Body of pancreas (tissue), 4 donors: ENCODE results near the gene RNF11. TPM values are rescaled to one million over a fixed set of nuclear protein-coding genes. Genes with fewer than 3 reads are reported as not detected.
A peak's percentile ranks its signal among the peaks of the same experiment; 100 is the strongest.
"Not testable (repeated sequence)": the region's sequence is repeated elsewhere in the genome, so short reads cannot be mapped to it uniquely, and the experiment has no call there.

Source experiments
- ATAC-seq: fragments of 150-250 bp; one replicate; pipeline ENCODE4 v1.9.1; 2016
- DNase-seq, 4 donors: peaks; one replicate each; pipeline ENCODE4 v3.0.0-alpha.2; 2019
- H3K27ac ChIP-seq, 4 donors: fragments of 200-600 bp; sonication (generic); 1 replicate in 3 of 4; 2 replicates in 1 of 4; pipeline versions ENCODE4 v1.5.1 to v1.6.1; 2016 to 2019; ENCODE audit warnings: mild to moderate bottlenecking in 1 of 4, mixed read lengths in 1 of 4, moderate library complexity in 1 of 4
- H3K27me3 ChIP-seq, 2 donors: fragments of 200-600 bp; sonication (generic); one replicate each; pipeline ENCODE4 v1.6.0; 2016; ENCODE audit warnings: mild to moderate bottlenecking in 1 of 2
- H3K36me3 ChIP-seq, 2 donors: fragments of 200-600 bp; sonication (generic); replicated peaks in 1 of 2; 2 replicates each; pipeline ENCODE4 v1.5.1; 2016; ENCODE audit warnings: low read depth in 2 of 2; ENCODE audit not compliant: insufficient read depth in 1 of 2
- H3K4me1 ChIP-seq: fragments of 200-600 bp; sonication (generic); one replicate; pipeline ENCODE4 v1.6.0; 2016
- H3K4me3 ChIP-seq, 2 donors: fragments of 200-600 bp; sonication (generic); 1 replicate in 1 of 2; 2 replicates in 1 of 2; pipeline ENCODE4 v1.5.1; 2016 to 2019
- H3K9me3 ChIP-seq, 3 donors: fragments of 200-600 bp; sonication (generic); 1 replicate in 2 of 3; 2 replicates in 1 of 3; pipeline ENCODE4 v1.5.1; 2016
- CTCF ChIP-seq, 7 experiments: fragments of 450-650 bp in 4 of 7; fragments of 200-600 bp in 3 of 7; sonication (generic) in 3 of 7; IDR thresholded peaks; one replicate each; pipeline ENCODE4 v1.5.1; 2016 to 2019; ENCODE audit warnings: antibody characterized with exemption in 7 of 7
- POLR2A ChIP-seq, 3 donors: fragments of 450-650 bp; IDR thresholded peaks; one replicate each; pipeline ENCODE4 v1.6.1; 2016; ENCODE audit warnings: antibody characterized with exemption in 3 of 3, mild to moderate bottlenecking in 2 of 3
- WGBS, 2 donors: methylation state at CpG; one replicate each; pipeline ENCODE4 v1.1.5; 2017; 5-methylcytosine and 5-hydroxymethylcytosine counted together
- intact Hi-C: fragments of 100-400 bp; cut with DNase I; formaldehyde crosslinking; loops from one replicate; pipeline ENCODE4 v1.15.1; 2023
- total RNA-seq, 2 donors: library from RNA; depleted of rRNA; stranded (reverse); fragments of >200 nt; gene quantifications; one replicate each; pipeline ENCODE4 v1.1.0, GENCODE V29; 2016

Gene RNF11
- total RNA-seq, 2 donors from 2014 or later = 33.2 to 34.9 TPM

DNA sequence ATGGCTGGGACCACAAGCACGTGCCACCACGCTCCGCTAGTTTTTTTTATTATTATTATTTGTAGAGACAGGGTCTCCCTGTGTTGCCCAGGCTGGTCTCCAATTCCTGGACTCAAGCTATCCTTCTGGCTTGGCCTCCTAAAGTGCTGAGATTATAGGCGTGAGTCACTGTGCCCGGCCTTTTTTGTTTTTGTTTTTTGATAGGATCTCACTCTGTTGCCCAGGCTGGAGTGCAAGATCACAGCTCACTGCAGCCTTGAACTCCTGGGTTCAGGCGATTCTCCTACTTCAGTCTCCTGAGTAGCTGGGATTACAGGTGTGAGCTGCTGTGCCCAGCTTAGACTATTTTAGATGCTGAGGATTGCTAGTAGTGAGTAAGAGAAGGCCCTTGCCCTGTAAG lies 11.8 kb upstream of the RNF11 start:
- no peaks in the 10 kb centered on the region for H3K27me3 ChIP-seq
- no peak overlapping the region for H3K4me3 ChIP-seq
- peaks cover 15% of the 10 kb centered on the region for H3K4me1 ChIP-seq
- DNase-seq = no peak
- no peaks in the 10 kb centered on the region for H3K9me3 ChIP-seq
- intact Hi-C loops = no loop called here
- 90 to 93% methylated on average over 6 of the region's 6 CpGs for WGBS, 2 donors
- TF ChIP-seq POLR2A (IDR thresholded peaks at IDR 0.05) = no peak
- TF ChIP-seq CTCF (IDR thresholded peaks at IDR 0.05) = no peak
- no peak overlapping the region for H3K27ac ChIP-seq
- ATAC-seq = no peak
- H3K36me3 ChIP-seq = no peaks in the 10 kb centered on the region

GRCh38 chr1:51227231-51227960 lies 8.7 kb upstream of the RNF11 start:
- H3K4me3 ChIP-seq, DNase-seq, H3K9me3 ChIP-seq, intact Hi-C loops, H3K36me3 ChIP-seq, H3K27me3 ChIP-seq, ATAC-seq, H3K27ac ChIP-seq: not testable (repeated sequence)
- peaks cover 15% of the 10 kb centered on the region for H3K4me1 ChIP-seq
- WGBS, 2 donors = 78 to 82% methylated on average over 15 of the region's 15 CpGs

DNA sequence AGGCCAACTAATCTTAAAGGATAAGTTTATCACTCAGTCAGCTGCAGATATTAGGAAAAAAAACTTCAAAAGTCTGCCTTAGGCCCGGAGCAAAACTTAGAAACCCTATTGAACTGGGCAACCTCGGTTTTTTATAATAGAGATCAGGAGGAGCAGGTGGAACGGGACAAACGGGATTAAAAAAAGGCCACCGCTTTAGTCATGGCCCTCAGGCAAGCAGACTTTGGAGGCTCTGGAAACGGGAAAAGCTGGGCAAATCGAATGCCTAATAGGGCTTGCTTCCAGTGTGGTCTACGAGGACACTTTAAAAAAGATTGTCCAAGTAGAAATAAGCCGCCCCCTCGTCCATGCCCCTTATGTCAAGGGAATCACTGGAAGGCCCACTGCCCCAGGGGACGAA lies 7.6 kb upstream of the RNF11 start:
- ATAC-seq, intact Hi-C loops, H3K27me3 ChIP-seq, H3K36me3 ChIP-seq, H3K9me3 ChIP-seq, H3K4me3 ChIP-seq: not testable (repeated sequence)
- peak in 1 of 4 donors; percentile 28 for DNase-seq
- 39 to 44% methylated on average over 10 to 11 of the region's 11 CpGs for WGBS, 2 donors
- Histone ChIP-seq H3K4me1 (peaks cover 15% of the 10 kb centered on the region), H3K27ac (peak overlapping the region in 2 of 4 donors; percentile 25 to 34)

- H3K36me3 ChIP-seq = no peaks in the 10 kb centered on the region
- no peak for TF ChIP-seq CTCF (IDR thresholded peaks at IDR 0.05)
- TF ChIP-seq POLR2A (IDR thresholded peaks at IDR 0.05) = no peak
- ATAC-seq (no peak), DNase-seq (no peak)
- H3K9me3 ChIP-seq = no peaks in the 10 kb centered on the region
- WGBS, 2 donors = 86 to 90% methylated on average over 5 of the region's 5 CpGs
- H3K27me3 ChIP-seq = no peaks in the 10 kb centered on the region
- intact Hi-C loops = no loop called here
- H3K27ac ChIP-seq = no peak overlapping the region
- H3K4me1 ChIP-seq = peaks cover 25% of the 10 kb centered on the region
- no peak overlapping the region for H3K4me3 ChIP-seq
Observed at GRCh38 chr1:51230501-51231078, 5.5 kb upstream of the RNF11 start.

- intact Hi-C loops = no loop called here
- H3K27ac ChIP-seq = no peak overlapping the region
- TF ChIP-seq CTCF (IDR thresholded peaks at IDR 0.05) (no peak), POLR2A (IDR thresholded peaks at IDR 0.05) (no peak)
- H3K27me3 ChIP-seq = no peaks in the 10 kb centered on the region
- H3K36me3 ChIP-seq = no peaks in the 10 kb centered on the region
- no peaks in the 10 kb centered on the region for H3K9me3 ChIP-seq
- H3K4me3 ChIP-seq = no peak overlapping the region
- DNase-seq (no peak), ATAC-seq (no peak)
- 81 to 88% methylated on average over 3 of the region's 3 CpGs for WGBS, 2 donors
- peaks cover 26% of the 10 kb centered on the region for H3K4me1 ChIP-seq
Observed at GRCh38 chr1:51231120-51231519, 5.0 kb upstream of the RNF11 start.

DNA sequence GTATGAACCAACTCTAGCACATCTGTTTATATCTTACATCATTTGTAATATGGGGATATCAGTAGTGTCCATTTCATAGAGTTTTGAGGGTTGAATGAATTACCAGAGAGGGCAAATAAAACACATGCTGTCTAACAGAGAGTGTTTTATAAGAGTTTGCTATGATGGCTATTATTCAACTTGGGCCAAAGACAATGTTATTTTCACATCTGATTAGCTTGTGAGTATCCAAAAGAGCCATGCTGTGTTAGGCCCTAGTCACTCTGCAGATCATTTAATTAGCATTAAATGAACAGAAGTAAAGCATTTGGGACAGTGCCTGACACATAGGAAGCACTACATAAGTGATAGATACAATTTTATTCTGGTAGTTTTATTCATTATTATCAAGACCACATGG lies 4.2 kb upstream of the RNF11 start:
- H3K4me1 ChIP-seq = peaks cover 26% of the 10 kb centered on the region
- H3K27me3 ChIP-seq = no peaks in the 10 kb centered on the region
- no peak overlapping the region for H3K27ac ChIP-seq
- H3K4me3 ChIP-seq = no peak overlapping the region
- intact Hi-C loops = no loop called here
- DNase-seq (no peak), ATAC-seq (no peak)
- no peak for TF ChIP-seq CTCF (IDR thresholded peaks at IDR 0.05)
- TF ChIP-seq POLR2A (IDR thresholded peaks at IDR 0.05) = no peak
- H3K36me3 ChIP-seq = no peaks in the 10 kb centered on the region
- H3K9me3 ChIP-seq = no peaks in the 10 kb centered on the region

DNA sequence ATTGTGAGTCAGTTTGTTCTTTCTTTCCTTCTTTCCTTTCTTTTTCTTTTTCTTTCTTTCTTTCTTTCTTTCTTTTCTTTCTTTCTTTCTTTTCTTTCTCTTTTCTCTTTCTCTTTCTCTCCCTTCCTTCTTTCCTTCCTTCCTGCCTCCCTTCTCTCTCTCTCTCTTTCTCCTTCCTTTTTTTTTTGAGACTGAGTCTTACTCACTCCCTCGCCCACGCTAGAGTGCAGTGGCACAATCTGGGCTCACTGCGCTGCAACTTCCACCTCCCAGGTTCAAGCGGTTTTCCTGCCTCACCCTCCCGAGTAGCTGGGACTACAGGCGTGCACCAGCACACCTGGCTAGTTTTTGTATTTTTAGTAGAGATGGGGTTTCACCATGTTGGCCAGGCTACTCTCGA lies 1.8 kb upstream of the RNF11 start:
- H3K36me3 ChIP-seq, ATAC-seq, intact Hi-C loops, H3K27ac ChIP-seq, DNase-seq, H3K9me3 ChIP-seq, H3K27me3 ChIP-seq, H3K4me3 ChIP-seq: not testable (repeated sequence)
- peaks cover 23% of the 10 kb centered on the region for H3K4me1 ChIP-seq
- 86 to 95% methylated on average over 7 of the region's 7 CpGs for WGBS, 2 donors
